ENCODE results near the gene NOS3.

Gene NOS3

DNA sequence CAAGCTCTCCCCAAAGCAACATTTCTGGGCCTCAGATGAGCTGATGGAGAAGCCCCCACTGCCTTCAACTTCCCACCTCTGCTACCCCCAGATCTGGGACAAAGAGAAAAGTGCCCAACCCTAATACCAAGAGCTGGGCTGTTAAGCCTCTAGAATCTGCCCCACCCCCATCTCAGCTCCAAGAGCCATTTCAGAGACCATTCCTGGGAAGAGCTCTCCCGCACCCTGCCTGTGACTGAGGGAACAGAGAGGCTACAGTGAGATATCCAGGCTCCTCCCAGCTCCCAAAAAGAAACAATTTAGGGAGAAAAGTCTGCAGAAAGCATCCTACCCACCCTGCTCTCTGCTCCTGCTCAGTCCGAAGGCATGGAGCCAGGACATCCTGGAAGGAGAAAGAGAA lies 10.2 kb upstream of the NOS3 start:
- DNase-seq, result no peak

DNA sequence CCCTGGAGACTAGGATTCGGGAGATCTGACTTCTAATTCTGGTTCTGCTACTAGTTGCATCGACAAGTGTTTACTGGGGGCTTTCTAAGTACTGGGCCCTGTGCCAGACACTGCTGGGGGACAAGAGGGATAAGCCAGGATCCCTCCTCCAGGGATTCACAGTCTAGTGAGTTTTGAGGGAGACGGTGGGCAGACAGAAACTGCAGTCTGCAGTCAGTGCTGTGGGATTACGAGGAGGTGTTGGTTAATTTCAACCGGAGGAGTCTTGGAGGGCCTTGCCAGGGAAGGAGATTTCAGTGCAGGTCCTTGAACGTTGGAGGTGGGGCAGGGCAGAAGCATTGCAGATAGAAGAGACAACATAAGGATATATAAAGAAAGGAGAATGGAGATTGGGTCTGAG lies 9.2 kb upstream of the NOS3 start:
- no peak for DNase-seq

DNA sequence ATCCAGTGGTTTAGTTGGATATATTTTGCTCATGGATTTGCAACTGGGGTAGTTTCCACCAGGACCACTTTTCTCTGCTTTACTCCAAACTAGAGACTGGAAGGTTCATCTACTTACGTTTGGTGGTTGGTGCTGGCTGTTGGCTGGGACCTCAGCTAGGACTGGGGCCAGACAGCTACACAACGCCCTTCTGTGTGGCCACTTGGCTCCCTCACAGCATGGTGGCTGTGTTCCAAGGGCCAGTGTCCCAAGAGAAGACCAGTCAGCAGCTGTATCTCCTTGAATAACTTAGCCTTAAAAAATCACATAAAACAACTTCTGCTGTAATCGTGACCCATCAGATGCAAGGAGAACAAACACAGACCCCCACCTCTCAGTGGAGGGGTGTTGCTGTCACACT lies 8.5 kb upstream of the NOS3 start:
- DNase-seq, result no peak

DNA sequence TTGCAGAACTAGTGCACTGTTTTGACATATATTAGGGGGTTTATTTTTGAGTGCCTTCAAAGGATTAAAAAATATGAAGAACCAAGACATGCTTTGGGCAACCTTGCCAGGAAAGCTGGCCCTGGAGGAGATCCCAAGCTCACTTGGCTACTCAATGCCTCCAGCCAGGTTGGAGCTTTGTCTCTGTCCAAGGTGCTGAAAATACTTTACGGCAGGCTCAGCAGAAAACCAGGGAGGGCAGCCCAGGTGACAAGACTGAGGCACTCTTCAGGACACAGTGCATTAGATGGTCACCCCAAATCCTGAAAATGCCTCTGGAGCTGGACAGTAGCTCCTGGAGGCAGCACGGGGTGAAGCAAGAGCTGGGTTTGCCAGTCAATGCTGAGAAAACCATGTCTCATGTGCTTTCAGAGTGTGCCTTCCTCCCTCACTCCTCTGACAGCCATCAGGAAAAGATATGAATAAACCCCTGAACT lies 6.9 kb upstream of the NOS3 start:
- no peak for DNase-seq

DNA sequence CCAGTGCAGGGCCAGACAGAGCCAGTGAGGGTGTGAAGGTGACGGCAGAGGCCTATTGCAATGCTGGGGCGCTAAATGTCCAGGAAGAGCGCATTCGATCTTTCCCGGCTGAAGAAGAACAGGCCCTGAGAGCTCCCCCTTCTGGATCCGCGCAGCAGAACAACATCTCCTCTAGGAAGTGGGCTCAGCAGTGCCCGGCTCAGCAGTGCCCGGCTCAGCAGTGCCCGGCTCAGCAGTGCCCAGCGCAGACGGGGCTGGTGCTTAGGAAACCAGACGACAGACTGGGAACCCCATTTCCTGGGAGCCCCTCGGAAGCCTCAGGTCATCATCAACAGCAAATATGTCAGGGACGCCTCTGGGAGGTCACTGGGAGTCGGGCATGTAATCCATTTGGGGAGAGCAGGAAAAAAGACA lies 4.7 kb upstream of the NOS3 start:
- DNase-seq, result peak; percentile 50

DNA sequence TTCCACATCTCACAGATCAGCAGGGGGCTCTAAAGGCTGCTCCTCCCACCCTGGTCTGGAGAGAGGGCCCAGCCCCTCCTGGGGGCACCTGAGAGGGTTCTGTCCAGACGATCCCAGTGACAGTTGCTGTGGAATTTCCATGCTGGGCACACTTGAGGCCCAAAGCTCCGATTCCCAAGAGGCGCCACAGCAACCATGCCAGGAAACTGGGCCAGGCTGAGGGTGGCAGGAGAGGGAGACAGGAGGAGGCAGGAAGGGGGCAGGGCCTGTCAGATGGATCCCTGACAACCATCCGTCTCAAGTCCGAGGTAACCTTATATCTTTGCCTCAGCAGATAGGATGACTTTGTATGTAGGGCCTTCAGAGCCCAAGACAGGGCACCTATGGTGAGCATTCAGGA lies 4.3 kb upstream of the NOS3 start:
- no peak for DNase-seq

DNA sequence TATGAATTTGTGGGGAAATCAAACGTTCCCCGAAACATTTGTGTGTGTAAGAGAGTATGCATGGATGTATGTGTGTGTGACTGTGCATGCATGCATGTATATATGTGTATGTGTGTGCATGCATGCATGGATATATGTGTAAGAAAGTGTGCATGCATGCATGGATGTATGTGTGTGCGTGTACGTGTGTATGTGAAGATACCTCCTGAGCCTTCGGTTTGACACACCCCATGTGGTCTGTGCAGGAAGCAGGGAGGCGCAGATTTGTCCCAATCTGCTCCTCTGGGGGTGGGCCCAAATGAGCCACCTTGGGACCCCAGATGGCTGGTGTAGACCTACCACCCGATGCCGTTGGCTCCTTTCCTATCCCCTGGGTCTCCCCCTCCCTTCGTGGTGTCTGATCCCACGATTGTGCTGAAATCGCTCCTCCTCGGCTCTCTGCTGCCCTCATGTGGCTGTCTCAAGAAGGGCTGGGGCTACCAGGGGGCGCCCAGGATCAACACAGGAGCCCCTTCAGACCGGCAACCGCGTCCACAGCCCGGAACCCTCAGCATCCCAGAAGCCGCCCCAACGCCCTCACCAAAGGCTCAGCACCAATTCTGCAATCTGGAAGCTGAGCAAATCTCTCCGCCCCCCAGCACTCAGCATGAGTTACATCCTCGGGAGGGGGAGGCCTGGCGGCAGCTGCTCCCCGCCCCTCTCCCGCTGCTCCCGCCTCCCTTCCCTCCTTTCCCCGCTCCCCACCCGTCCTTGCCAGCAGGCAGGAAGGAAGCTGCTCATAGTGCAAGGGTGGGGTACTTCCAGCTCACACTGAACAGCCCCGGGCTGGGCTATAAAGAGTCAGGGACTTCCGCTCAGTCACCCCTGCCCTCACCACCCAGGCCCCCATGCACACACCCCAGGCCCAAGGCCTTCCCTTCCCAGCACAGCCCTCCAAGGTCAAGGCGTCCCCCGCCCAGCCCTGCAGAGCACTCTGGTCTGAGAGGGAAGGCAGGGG lies 2.3 kb upstream of the NOS3 start:
- DNase-seq, result peak; percentile 65

DNA sequence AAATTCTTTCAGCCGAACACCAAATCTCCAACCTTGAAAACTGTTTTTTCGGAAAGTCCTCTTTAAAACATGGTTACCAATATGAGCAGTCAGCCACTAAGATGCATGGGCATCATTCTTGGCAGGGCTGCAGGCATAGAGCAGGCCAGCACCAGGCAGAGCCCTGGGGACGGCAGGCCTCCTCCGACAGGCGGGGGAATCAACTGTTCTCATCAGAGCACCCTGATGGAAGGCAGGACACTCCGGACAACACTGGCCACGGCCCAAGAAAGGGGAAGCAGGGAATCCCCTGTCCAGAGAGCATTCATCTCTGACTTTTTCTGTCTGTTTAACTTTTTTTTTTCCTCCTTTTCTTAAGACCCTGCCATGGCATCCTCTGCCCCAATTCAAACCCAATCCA lies 1.4 kb upstream of the NOS3 start:
- no peak for DNase-seq

DNA sequence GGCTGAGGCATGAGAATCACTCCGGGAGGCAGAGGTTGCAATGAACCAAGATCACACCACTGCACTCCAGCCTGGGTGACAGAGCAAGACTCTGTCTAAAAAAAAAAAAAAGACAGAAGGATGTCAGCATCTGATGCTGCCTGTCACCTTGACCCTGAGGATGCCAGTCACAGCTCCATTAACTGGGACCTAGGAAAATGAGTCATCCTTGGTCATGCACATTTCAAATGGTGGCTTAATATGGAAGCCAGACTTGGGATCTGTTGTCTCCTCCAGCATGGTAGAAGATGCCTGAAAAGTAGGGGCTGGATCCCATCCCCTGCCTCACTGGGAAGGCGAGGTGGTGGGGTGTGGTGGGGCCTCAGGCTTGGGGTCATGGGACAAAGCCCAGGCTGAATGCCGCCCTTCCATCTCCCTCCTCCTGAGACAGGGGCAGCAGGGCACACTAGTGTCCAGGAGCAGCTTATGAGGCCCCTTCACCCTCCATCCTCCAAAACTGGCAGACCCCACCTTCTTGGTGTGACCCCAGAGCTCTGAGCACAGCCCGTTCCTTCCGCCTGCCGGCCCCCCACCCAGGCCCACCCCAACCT lies 1.3 kb downstream of the NOS3 start:
- no peak for DNase-seq

DNA sequence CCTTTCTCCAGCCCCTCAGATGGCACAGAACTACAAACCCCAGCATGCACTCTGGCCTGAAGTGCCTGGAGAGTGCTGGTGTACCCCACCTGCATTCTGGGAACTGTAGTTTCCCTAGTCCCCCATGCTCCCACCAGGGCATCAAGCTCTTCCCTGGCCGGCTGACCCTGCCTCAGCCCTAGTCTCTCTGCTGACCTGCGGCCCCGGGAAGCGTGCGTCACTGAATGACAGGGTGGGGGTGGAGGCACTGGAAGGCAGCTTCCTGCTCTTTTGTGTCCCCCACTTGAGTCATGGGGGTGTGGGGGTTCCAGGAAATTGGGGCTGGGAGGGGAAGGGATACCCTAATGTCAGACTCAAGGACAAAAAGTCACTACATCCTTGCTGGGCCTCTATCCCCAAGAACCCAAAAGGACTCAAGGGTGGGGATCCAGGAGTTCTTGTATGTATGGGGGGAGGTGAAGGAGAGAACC lies 2.1 kb downstream of the NOS3 start:
- no peak for DNase-seq

DNA sequence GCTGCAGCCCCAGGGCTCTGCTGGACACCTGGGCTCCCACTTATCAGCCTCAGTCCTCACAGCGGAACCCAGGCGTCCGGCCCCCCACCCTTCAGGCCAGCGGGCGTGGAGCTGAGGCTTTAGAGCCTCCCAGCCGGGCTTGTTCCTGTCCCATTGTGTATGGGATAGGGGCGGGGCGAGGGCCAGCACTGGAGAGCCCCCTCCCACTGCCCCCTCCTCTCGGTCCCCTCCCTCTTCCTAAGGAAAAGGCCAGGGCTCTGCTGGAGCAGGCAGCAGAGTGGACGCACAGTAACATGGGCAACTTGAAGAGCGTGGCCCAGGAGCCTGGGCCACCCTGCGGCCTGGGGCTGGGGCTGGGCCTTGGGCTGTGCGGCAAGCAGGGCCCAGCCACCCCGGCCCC lies 2.7 kb downstream of the NOS3 start:
- DNase-seq, result no peak

DNA sequence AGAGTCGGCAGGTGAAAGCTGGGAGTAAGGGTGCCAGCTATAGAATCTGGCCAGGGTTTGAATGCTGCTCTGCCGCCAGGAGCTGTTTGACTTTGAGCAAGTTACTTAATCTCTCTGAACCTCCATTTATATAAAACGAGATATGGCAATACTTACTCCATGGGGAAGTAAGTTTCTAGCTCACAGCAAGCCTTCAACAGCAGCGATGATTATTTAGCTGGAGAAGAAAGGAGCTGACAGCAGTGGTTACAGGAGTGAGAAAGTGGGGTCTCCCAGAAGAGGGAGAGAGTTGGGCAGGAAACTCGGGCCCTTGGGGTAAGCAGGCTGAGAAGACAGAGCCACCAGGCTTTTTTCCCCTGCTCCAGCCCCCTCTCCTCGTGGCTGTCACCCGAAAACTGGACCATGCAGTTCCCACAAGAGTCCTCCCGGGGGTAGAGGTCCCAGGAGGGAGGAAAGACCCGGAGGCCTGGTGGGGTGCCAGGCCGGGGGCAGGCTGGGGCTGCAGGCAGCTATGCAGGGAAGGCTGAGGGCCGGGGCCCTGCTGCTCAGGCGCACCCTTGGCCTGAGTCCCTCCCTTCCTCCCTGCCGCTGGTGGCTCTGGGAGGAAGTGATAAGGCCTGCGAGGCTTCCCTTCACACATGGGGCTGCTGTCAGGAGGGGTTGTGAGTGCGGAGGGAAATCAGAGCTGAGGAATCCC lies 3.5 kb downstream of the NOS3 start:
- no peak for DNase-seq

DNA sequence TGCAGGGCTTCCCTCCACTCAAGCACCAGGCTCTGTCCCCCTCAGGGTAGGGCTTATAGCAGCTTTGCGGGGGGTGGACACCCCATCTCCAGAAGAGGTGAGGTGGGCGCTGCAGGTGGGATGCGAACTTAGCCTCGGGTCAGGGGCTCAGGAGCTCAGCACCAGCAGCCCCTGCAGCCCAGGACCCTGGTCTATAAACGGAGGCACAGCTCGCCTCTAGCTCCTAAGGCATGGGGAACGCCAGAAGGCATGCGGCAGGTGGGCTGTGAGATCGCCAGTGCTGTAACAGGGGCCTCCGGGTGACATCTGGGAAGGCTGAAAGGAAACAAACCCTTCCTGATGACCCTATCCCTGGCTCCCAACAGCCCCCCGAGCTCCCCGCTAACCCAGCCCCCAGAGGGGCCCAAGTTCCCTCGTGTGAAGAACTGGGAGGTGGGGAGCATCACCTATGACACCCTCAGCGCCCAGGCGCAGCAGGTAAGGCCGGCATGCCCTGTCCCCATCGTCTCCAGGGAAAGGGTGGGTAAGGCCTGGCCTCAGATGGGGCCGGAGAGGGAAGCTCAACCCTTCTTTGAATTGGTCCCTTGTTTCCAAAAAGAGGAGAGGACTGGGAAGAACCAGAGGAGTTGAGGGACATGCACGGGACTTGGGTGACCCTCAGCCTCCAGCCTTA lies 4.2 kb downstream of the NOS3 start:
- DNase-seq, result no peak

DNA sequence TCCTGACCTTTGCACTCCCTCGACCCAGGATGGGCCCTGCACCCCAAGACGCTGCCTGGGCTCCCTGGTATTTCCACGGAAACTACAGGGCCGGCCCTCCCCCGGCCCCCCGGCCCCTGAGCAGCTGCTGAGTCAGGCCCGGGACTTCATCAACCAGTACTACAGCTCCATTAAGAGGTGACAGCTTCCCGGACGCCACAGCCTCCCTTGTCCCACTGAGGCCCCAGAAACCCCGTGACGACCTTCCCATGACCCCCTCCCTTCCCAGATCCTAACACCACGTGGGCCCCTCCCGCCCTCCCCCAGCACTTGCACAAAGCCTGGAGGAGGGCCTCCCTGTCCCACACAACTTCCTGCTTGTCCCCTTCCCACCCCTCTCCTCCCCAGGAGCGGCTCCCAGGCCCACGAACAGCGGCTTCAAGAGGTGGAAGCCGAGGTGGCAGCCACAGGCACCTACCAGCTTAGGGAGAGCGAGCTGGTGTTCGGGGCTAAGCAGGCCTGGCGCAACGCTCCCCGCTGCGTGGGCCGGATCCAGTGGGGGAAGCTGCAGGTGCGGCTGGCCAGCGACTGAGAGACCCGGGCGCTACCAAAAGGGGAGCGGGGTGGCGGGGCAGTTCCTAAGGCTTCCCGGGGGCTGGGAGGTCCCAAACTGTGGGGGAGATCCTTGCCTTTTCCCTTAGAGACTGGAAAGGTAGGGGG lies 5.7 kb downstream of the NOS3 start:
- no peak for DNase-seq

DNA sequence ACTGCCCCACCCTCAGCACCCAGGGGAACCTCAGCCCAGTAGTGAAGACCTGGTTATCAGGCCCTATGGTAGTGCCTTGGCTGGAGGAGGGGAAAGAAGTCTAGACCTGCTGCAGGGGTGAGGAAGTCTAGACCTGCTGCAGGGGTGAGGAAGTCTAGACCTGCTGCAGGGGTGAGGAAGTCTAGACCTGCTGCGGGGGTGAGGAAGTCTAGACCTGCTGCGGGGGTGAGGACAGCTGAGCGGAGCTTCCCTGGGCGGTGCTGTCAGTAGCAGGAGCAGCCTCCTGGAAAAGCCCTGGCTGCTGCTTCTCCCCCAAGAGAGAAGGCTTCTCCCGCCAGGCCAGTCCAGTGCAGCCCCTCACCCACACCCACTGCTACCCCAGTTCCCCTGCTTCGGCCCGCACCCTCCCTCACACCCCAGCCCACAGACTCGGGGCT lies 6.3 kb downstream of the NOS3 start:
- DNase-seq, result no peak

DNA sequence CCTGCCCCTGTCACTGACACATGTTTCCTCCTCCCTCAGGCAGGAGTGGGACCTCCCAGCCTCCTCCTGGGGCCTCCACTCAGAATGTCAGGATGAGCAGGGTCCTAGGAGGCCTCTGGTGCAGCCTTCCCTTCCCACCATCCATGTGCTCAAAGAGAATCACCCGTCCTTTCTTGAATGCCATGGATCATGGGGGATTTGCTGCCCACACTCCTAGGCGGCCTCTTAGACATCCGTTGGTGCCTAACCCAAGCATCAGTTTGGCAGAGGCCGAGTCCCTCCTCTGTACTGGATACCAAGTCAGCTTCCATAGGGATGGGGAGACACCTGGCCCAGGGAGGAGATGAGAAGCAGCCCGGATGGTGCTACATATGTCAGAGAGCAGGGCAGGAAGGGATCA lies 7.0 kb downstream of the NOS3 start:
- no peak for DNase-seq

DNA sequence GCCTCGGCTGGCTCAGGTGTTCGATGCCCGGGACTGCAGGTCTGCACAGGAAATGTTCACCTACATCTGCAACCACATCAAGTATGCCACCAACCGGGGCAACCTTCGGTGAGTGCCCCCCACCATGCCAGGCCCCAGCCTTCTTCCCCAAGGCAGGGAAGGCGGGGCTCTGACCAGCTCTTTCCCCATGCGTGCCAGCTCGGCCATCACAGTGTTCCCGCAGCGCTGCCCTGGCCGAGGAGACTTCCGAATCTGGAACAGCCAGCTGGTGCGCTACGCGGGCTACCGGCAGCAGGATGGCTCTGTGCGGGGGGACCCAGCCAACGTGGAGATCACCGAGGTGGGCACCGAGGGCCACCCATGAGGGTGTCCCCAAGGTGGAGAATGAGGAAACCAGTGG lies 7.5 kb downstream of the NOS3 start:
- DNase-seq, result no peak

DNA sequence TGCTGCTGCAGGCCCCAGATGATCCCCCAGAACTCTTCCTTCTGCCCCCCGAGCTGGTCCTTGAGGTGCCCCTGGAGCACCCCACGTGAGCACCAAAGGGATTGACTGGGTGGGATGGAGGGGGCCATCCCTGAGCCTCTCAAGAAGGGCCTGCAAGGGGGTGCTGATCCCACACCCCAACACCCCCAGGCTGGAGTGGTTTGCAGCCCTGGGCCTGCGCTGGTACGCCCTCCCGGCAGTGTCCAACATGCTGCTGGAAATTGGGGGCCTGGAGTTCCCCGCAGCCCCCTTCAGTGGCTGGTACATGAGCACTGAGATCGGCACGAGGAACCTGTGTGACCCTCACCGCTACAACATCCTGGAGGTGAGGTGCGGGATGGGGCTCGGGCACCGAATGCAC lies 8.2 kb downstream of the NOS3 start:
- DNase-seq, result no peak

DNA sequence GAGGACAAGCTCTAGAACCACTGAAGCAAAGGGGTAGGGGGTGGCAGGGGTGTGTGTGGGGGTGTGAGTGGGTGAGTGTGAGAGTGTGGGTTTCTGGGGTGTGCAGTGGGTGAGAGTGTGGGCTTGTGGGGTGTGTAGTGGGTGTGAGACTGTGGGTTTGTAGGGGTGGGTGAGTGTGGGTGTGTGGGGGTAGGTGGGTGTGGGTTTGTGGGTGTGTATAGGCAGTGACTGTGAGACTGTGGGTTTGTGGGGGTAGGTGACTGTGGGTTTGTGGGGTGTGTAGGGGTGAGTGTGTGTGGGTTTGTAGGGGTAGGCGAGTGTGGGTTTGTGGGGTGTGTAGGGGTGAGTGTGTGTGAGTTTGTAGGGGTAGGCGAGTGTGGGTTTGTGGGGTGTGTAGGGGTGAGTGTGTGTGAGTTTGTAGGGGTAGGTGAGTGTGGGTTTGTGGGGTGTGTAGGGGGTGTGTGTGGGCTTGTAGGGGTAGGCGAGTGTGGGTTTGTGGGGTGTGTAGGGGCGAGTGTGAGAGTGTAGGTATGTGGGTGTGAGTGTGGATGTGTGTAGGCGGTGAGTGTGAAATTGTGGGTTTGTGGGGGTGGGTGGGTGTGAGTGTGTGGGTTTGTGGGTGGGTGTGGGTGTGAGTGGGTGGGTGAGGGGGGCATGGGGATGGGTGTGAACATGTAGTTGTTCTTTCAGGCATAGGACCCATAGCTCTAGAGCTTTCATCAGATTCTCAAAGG lies 8.8 kb downstream of the NOS3 start:
- DNase-seq, result no peak

DNA sequence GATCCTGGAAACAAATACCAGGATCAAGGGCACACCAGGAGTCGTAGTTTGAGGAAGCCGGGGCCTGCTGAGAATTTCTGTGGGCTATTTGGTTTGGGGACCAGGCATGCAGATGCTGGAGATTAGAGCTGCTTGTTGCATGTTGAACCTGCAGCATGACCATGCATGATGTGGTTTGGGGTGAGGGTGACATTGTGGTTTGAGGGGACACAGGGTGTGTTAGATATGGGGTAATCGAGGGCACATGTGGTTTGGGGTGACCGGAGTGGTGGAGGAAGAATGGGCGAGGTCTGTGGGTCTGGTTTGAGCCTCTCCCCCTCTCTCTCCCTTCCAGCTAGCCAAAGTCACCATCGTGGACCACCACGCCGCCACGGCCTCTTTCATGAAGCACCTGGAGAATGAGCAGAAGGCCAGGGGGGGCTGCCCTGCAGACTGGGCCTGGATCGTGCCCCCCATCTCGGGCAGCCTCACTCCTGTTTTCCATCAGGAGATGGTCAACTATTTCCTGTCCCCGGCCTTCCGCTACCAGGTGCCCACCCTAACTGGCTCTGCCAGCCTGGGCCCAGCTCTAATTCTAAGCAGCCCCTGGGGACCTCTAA lies 10.2 kb downstream of the NOS3 start:
- no peak for DNase-seq

DNA sequence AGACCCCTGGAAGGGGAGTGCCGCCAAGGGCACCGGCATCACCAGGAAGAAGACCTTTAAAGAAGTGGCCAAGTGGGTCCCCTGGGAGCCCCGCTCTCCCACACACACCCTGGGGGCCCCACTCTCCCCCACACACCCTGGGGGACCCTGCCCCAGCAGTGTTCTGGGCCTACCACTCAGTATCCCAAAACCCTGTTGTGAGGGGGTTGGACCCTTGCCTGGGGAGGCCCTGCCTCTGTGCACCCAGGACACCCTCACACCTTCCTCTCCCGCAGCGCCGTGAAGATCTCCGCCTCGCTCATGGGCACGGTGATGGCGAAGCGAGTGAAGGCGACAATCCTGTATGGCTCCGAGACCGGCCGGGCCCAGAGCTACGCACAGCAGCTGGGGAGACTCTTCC lies 10.7 kb downstream of the NOS3 start:
- DNase-seq, result no peak
